H1 (cell line): ENCODE results near the gene CLEC1A. TPM values are rescaled to one million over a fixed set of nuclear protein-coding genes. Genes with fewer than 3 reads are reported as not detected.

ENCODE experiments used
- CTCF ChIA-PET: fragments of 300-600 bp; sonication (Branson Sonifier 250); formaldehyde crosslinking; loops from one replicate; lab custom pipeline; 2021; ENCODE audit not compliant: partially characterized antibody; lab: Charles Lee
- POLR2A ChIA-PET: fragments of 300-600 bp; sonication (Branson Sonifier 250); formaldehyde crosslinking; loops from one replicate; lab custom pipeline; 2021; ENCODE audit warnings: inconsistent platforms; ENCODE audit not compliant: partially characterized antibody; lab: Charles Lee
- DNase-seq, 2 experiments: peaks; one replicate each; pipeline versions ENCODE4 v3.0.0 to v3.0.0-alpha.2; 2010 to 2022; ENCODE audit warnings: low spot score in 2 of 2, low read depth in 1 of 2, mixed read lengths in 1 of 2
- FAIRE-seq: peaks from 2 replicates; lab custom pipeline; 2011; peaks lifted over from hg19 to GRCh38; lab: Jason Lieb, UNC
- H2AFZ ChIP-seq: 2 replicates; pipeline ENCODE4 v1.8.1; 2012; ENCODE audit warnings: low read length, inconsistent platforms
- H2AK5ac ChIP-seq: 2 replicates; pipeline ENCODE4 v1.6.1; 2013; ENCODE audit warnings: low read depth, low read length
- H2BK120ac ChIP-seq: replicated peaks from 2 replicates; pipeline ENCODE3; 2013; ENCODE audit warnings: low read depth, low read length, inconsistent platforms
- H2BK12ac ChIP-seq: 2 replicates; pipeline ENCODE4 v1.6.1; 2013; ENCODE audit warnings: low read depth, low read length
- H2BK15ac ChIP-seq: 2 replicates; pipeline ENCODE4 v1.6.1; 2013; ENCODE audit warnings: low read length
- H2BK20ac ChIP-seq: 2 replicates; pipeline ENCODE4 v1.6.1; 2013; ENCODE audit warnings: low read length
- H2BK5ac ChIP-seq: 2 replicates; pipeline ENCODE4 v1.6.1; 2013; ENCODE audit warnings: low read depth, low read length
- H3K14ac ChIP-seq: 2 replicates; pipeline ENCODE4 v1.6.1; 2013; ENCODE audit warnings: inconsistent platforms; ENCODE audit not compliant: insufficient read length
- H3K18ac ChIP-seq: 2 replicates; pipeline ENCODE4 v1.6.1; 2013; ENCODE audit warnings: low read length; ENCODE audit errors: extremely low read depth
- H3K23ac ChIP-seq: 2 replicates; pipeline ENCODE4 v1.6.1; 2013; ENCODE audit warnings: inconsistent platforms; ENCODE audit not compliant: insufficient read length
- H3K23me2 ChIP-seq: 2 replicates; pipeline ENCODE4 v1.6.1; 2013; ENCODE audit warnings: low read depth, low read length
- H3K27ac ChIP-seq: 2 replicates; pipeline ENCODE4 v1.6.1; 2011; ENCODE audit warnings: low read depth, low read length, inconsistent platforms
- H3K27me3 ChIP-seq, 4 experiments: replicated peaks in 1 of 4; 1 replicate in 1 of 4; 2 replicates in 3 of 4; pipeline versions ENCODE4 v1.6.1 to v1.8.1; 2011 to 2013; ENCODE audit warnings: low read length in 3 of 4, mild to moderate bottlenecking in 3 of 4, inconsistent platforms in 2 of 4, mixed read lengths in 2 of 4, moderate library complexity in 1 of 4; ENCODE audit not compliant: control insufficient read depth in 3 of 4, insufficient read depth in 3 of 4; ENCODE audit errors: extremely low read depth in 1 of 4
- H3K36me3 ChIP-seq, 4 experiments: 2 replicates each; pipeline versions ENCODE4 v1.6.1 to v1.8.1; 2011 to 2013; ENCODE audit warnings: mild to moderate bottlenecking in 4 of 4, low read length in 3 of 4, moderate library complexity in 2 of 4, control low read depth in 1 of 4, inconsistent platforms in 1 of 4; ENCODE audit not compliant: insufficient read depth in 4 of 4, control insufficient read depth in 2 of 4
- H3K4ac ChIP-seq: replicated peaks from 2 replicates; pipeline ENCODE3; 2013; ENCODE audit warnings: low read length, low read depth, mixed read lengths, inconsistent platforms; ENCODE audit not compliant: insufficient read length
- H3K4me1 ChIP-seq, 4 experiments: replicated peaks in 1 of 4; 1 replicate in 1 of 4; 2 replicates in 3 of 4; pipeline versions ENCODE4 v1.6.1 to v1.8.1; 2011 to 2013; ENCODE audit warnings: low read length in 3 of 4, inconsistent platforms in 2 of 4, mixed read lengths in 1 of 4; ENCODE audit not compliant: insufficient read depth in 4 of 4, control insufficient read depth in 3 of 4
- H3K4me2 ChIP-seq, 2 experiments: 2 replicates each; pipeline versions ENCODE4 v1.6.1 to v1.8.1; 2011 to 2013; ENCODE audit warnings: low read depth in 2 of 2, low read length in 2 of 2, control low read depth in 1 of 2, inconsistent platforms in 1 of 2, mild to moderate bottlenecking in 1 of 2; ENCODE audit not compliant: insufficient read depth in 1 of 2
- H3K4me3 ChIP-seq, 4 experiments: fragments of 200-600, 300-600 bp in 1 of 4; sonication (generic), shearing (Covaris generic), sonication (Bioruptor Twin) in 1 of 4; 2 replicates each; pipeline versions ENCODE4 v1.5.1 to v1.8.1; 2011 to 2016; ENCODE audit warnings: low read length in 4 of 4, low read depth in 3 of 4, control low read depth in 2 of 4, inconsistent platforms in 2 of 4, mild to moderate bottlenecking in 2 of 4, mixed read lengths in 1 of 4, moderate library complexity in 1 of 4; ENCODE audit not compliant: insufficient read depth in 2 of 4; ENCODE audit errors: extremely low read depth in 1 of 4
- H3K56ac ChIP-seq: replicated peaks from 2 replicates; pipeline ENCODE3; 2013; ENCODE audit warnings: low read depth, mild to moderate bottlenecking, mixed read lengths, low read length, inconsistent platforms; ENCODE audit not compliant: insufficient read length
- H3K79me1 ChIP-seq: 2 replicates; pipeline ENCODE4 v1.6.1; 2013; ENCODE audit warnings: low read depth, low read length, control low read depth
- H3K79me2 ChIP-seq, 2 experiments: 2 replicates each; pipeline versions ENCODE4 v1.6.1 to v1.8.1; 2012 to 2013; ENCODE audit warnings: low read length in 2 of 2, mild to moderate bottlenecking in 2 of 2, inconsistent platforms in 1 of 2; ENCODE audit not compliant: insufficient read depth in 2 of 2, control insufficient read depth in 1 of 2
- H3K9ac ChIP-seq, 4 experiments: replicated peaks in 1 of 4; 1 replicate in 1 of 4; 2 replicates in 3 of 4; pipeline versions ENCODE4 v1.6.1 to v1.8.1; 2011 to 2013; ENCODE audit warnings: low read depth in 3 of 4, low read length in 3 of 4, control low read depth in 2 of 4, mild to moderate bottlenecking in 2 of 4, moderate library complexity in 2 of 4, inconsistent platforms in 1 of 4; ENCODE audit errors: extremely low read depth in 1 of 4
- H3K9me3 ChIP-seq, 2 experiments: 2 replicates each; pipeline versions ENCODE4 v1.6.1 to v1.8.1; 2012 to 2013; ENCODE audit warnings: mild to moderate bottlenecking in 2 of 2, moderate library complexity in 2 of 2, control low read depth in 1 of 2, inconsistent platforms in 1 of 2, low read depth in 1 of 2, low read length in 1 of 2, mixed read lengths in 1 of 2; ENCODE audit not compliant: insufficient read depth in 2 of 2
- H4K20me1 ChIP-seq, 2 experiments: replicated peaks in 1 of 2; 2 replicates each; pipeline versions ENCODE3 to v1.8.1; 2011 to 2013; ENCODE audit warnings: inconsistent platforms in 2 of 2, low read length in 2 of 2, mild to moderate bottlenecking in 1 of 2; ENCODE audit not compliant: insufficient read depth in 2 of 2, control insufficient read depth in 1 of 2
- H4K5ac ChIP-seq: 2 replicates; pipeline ENCODE4 v1.6.1; 2013; ENCODE audit warnings: low read length, low read depth, mixed read lengths, inconsistent platforms; ENCODE audit not compliant: insufficient read length
- H4K8ac ChIP-seq: 2 replicates; pipeline ENCODE4 v1.8.0; 2013; ENCODE audit warnings: mild to moderate bottlenecking, moderate library complexity, low read length, inconsistent platforms; ENCODE audit not compliant: insufficient read depth; ENCODE audit errors: extremely low read depth
- H4K91ac ChIP-seq: replicated peaks from 2 replicates; pipeline ENCODE3; 2013; ENCODE audit warnings: low read length, mixed read lengths, inconsistent platforms; ENCODE audit not compliant: insufficient read length
- ASH2L ChIP-seq: fragments of 200-600, 300-600 bp; sonication (generic); IDR thresholded peaks from one replicate; pipeline ENCODE4 v1.7.1; 2017; ENCODE audit warnings: low read length
- BACH1 ChIP-seq: IDR thresholded peaks from 2 replicates; pipeline ENCODE4 v1.6.1; 2012; ENCODE audit warnings: low read length, improper control_type of control experiment
- CBX5 ChIP-seq: fragments of 300-800, 300-1000 bp; sonication (generic); IDR thresholded peaks from 2 replicates; pipeline ENCODE4 v1.7.1; 2016; ENCODE audit warnings: antibody characterized with exemption, low read length, low read depth
- CHD2 ChIP-seq: IDR thresholded peaks from 2 replicates; pipeline ENCODE4 v1.6.1; 2012; ENCODE audit warnings: low read length, improper control_type of control experiment
- GABPA ChIP-seq: IDR thresholded peaks from 2 replicates; pipeline ENCODE4 v1.6.1; 2011; ENCODE audit warnings: mild to moderate bottlenecking, low read length, moderate library complexity, borderline replicate concordance; ENCODE audit not compliant: insufficient read depth
- KDM4A ChIP-seq: IDR thresholded peaks from one replicate; pipeline ENCODE4 v1.7.1; 2012; ENCODE audit warnings: low read depth, mild to moderate bottlenecking, moderate library complexity, low read length, inconsistent platforms; ENCODE audit not compliant: severe bottlenecking
- MAX ChIP-seq: IDR thresholded peaks from 2 replicates; pipeline ENCODE4 v1.6.1; 2012; ENCODE audit warnings: inconsistent platforms
- PHF8 ChIP-seq: fragments of 200-600 bp; sonication (generic); conservative IDR thresholded peaks from 2 replicates; pipeline ENCODE4 v1.7.1; 2012; ENCODE audit warnings: low read depth, mild to moderate bottlenecking, inconsistent platforms, low read length, moderate library complexity
- POLR2A ChIP-seq, 2 experiments: IDR thresholded peaks; 1 replicate in 1 of 2; 2 replicates in 1 of 2; pipeline ENCODE4 v1.6.1; 2011; ENCODE audit warnings: low read depth in 2 of 2, low read length in 2 of 2, mild to moderate bottlenecking in 2 of 2; ENCODE audit errors: control extremely low read depth in 1 of 2
- RBBP5 ChIP-seq: IDR thresholded peaks from 2 replicates; pipeline ENCODE4 v1.7.1; 2012; ENCODE audit warnings: low read depth, mild to moderate bottlenecking, inconsistent platforms, low read length, moderate library complexity, borderline replicate concordance
- SIX5 ChIP-seq: IDR thresholded peaks from 2 replicates; pipeline ENCODE4 v1.6.1; 2011; ENCODE audit warnings: mild to moderate bottlenecking, low read depth, low read length
- SP2 ChIP-seq: IDR thresholded peaks from 2 replicates; pipeline ENCODE4 v1.6.1; 2012; ENCODE audit warnings: mild to moderate bottlenecking, low read length, inconsistent platforms
- TCF12 ChIP-seq: IDR thresholded peaks from 2 replicates; pipeline ENCODE4 v1.6.1; 2011; ENCODE audit warnings: low read depth, mild to moderate bottlenecking, low read length
- USF2 ChIP-seq: IDR thresholded peaks from 2 replicates; pipeline ENCODE4 v1.6.1; 2011; ENCODE audit warnings: low read length, improper control_type of control experiment
- ZNF274 ChIP-seq: IDR thresholded peaks from 2 replicates; pipeline ENCODE4 v1.7.0; 2012; ENCODE audit warnings: low read length, borderline replicate concordance; ENCODE audit errors: extremely low read depth
- WGBS, 2 experiments: shearing (Covaris generic) in 1 of 2; methylation state at CpG; one replicate each; pipeline versions ENCODE4 v1.1.6 to v1.1.7; 2013 to 2015; ENCODE audit warnings: low lambda C conversion rate in 2 of 2, mixed read lengths in 2 of 2, inconsistent platforms in 1 of 2, low coverage in 1 of 2, missing lambda C conversion rate in 1 of 2; ENCODE audit not compliant: insufficient replicate concordance in 2 of 2, insufficient coverage in 1 of 2, insufficient read length in 1 of 2; ENCODE audit errors: extremely low coverage in 1 of 2, missing lambda C conversion rate in 1 of 2; 5-methylcytosine and 5-hydroxymethylcytosine counted together
- polyA plus RNA-seq, 7 experiments: library from polyadenylated mRNA; depleted of rRNA in 3 of 7; stranded (reverse) in 5 of 7; unstranded in 2 of 7; fragments of >200 nt in 5 of 7; fragments of 200-250 nt in 2 of 7; gene quantifications; 1 replicate in 5 of 7; 2 replicates in 1 of 7; 4 replicates in 1 of 7; pipeline versions ENCODE4 v1.2.1 to v1.2.3, GENCODE V29; 2011 to 2013; ENCODE audit warnings: missing spikeins in 2 of 7, mixed read lengths in 2 of 7
- total RNA-seq: library from RNA; stranded (reverse); fragmentation: NEBNext Ultra II Directional; extraction: Animal tissue kit (Norgen Biotek cat#: 25700); gene quantifications from 2 replicates; pipeline ENCODE4 v1.2.1, GENCODE V29; 2021

Gene CLEC1A
- total and polyA plus RNA-seq, 2 of the 8 experiments (the other 6 are each of a cell fraction or from before 2014, with no cell fraction given): 0.20 TPM; not detected in 1

GRCh38 chr12:10070380-10070779, 28.4 kb downstream of the CLEC1A start:
- Histone ChIP-seq H2BK15ac (no peak overlapping the region), H3K9me3 (no peaks in the 10 kb centered on the region), H3K23ac (no peak overlapping the region), H3K56ac (no peak overlapping the region), H4K91ac (no peak overlapping the region), H3K4me3 (no peak overlapping the region), H4K5ac (no peak overlapping the region), H2BK12ac (no peak overlapping the region), H3K79me2 (no peaks in the 10 kb centered on the region), H3K9ac (no peak overlapping the region), H2BK20ac (no peak overlapping the region), H3K4me2 (no peak overlapping the region), H3K23me2 (no peaks in the 10 kb centered on the region), H3K27ac (no peak overlapping the region), H4K8ac (no peak overlapping the region), H3K18ac (no peak overlapping the region), H2BK5ac (no peak overlapping the region), H2AFZ (no peak overlapping the region), H2BK120ac (no peak overlapping the region), H3K36me3 (no peaks in the 10 kb centered on the region), H3K14ac (no peak overlapping the region), H3K4ac (no peak overlapping the region), H4K20me1 (no peaks in the 10 kb centered on the region), H3K4me1 (0 out of 7 replicates have a peak, but pooled peaks cover 0 to under 1% (median 0%) of the 10 kb centered on the region in 4 experiments), H3K27me3 (no peaks in the 10 kb centered on the region), H2AK5ac (no peak overlapping the region), H3K79me1 (no peaks in the 10 kb centered on the region)
- ChIA-PET POLR2A (no interaction called here), CTCF (interaction anchor here (1.4 kb wide), 1 partner anchor 36 kb away, joined by 3 read pairs; no protein-coding TSS in a partner anchor)
- WGBS, 2 experiments: 94% methylated on average over 4 of the region's 4 CpGs; no CpG with 5 or more reads in 1 of the 2 experiments
- no peak for DNase-seq
- no peak for TF ChIP-seq POLR2A (IDR thresholded peaks at IDR 0.05; ENCODE audit: control extremely low read depth in 1 of 2, low read depth in 2 of 2, low read length in 2 of 2)
- TF ChIP-seq BACH1: no peak
- no peak for TF ChIP-seq GABPA
- TF ChIP-seq MAX: no peak
- TF ChIP-seq PHF8: no peak
- TF ChIP-seq SIX5: no peak
- no peak for TF ChIP-seq USF2
- no peak for TF ChIP-seq TCF12
- no peak for TF ChIP-seq CBX5
- no peak for TF ChIP-seq SP2
- no peak for TF ChIP-seq ASH2L
- TF ChIP-seq CHD2: no peak
- no peak for TF ChIP-seq KDM4A
- TF ChIP-seq RBBP5: no peak
- TF ChIP-seq ZNF274: no peak
- no peak for FAIRE-seq
